ENCODE results near the gene DICER1.
"Not testable (repeated sequence)": the region's sequence is repeated elsewhere in the genome, so short reads cannot be mapped to it uniquely, and the experiment has no call there.

DICER1 gene

DNA sequence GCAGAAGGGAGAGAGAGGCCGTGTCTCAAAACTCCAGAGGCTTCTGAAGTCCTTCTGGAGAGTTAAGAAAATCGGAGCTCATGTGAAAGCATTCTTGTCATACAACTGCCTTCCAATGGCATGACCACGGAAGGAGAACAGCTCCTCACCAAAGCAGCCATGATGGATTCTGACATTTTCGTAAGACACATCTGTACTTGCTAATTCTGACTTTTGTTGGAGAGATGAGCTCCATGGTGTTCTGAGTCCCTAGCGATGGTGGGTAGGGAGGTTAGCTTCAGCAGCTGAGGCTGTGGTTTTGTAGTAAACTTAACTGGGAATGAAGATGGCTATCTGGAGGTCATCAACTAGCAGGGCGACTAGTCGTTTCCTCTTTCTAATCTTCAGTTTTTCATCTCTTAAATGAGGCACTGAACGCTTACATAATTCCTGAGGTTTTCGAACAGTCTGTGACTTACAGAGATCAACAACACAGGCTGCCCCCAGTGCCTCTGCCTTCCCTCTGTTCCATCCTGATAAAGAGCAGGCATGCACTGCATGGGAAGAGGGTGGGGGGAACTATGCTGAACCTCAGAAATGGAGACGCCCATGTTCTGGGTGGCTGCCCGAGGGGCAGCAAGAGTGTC lies 28.6 kb upstream of the DICER1 start:
- DNase-seq (ENCODE audit: low read depth in 1 of 2, low spot score in 1 of 2), result no peak

- DNase-seq (ENCODE audit: low read depth in 1 of 2, low spot score in 1 of 2), result no peak
Measured at GRCh38 chr14:95185033-95185766, 27.9 kb upstream of the DICER1 start.

GRCh38 chr14:95184413-95184790 lies 27.1 kb upstream of the DICER1 start:
- DNase-seq (ENCODE audit: low read depth in 1 of 2, low spot score in 1 of 2), result no peak

DNA sequence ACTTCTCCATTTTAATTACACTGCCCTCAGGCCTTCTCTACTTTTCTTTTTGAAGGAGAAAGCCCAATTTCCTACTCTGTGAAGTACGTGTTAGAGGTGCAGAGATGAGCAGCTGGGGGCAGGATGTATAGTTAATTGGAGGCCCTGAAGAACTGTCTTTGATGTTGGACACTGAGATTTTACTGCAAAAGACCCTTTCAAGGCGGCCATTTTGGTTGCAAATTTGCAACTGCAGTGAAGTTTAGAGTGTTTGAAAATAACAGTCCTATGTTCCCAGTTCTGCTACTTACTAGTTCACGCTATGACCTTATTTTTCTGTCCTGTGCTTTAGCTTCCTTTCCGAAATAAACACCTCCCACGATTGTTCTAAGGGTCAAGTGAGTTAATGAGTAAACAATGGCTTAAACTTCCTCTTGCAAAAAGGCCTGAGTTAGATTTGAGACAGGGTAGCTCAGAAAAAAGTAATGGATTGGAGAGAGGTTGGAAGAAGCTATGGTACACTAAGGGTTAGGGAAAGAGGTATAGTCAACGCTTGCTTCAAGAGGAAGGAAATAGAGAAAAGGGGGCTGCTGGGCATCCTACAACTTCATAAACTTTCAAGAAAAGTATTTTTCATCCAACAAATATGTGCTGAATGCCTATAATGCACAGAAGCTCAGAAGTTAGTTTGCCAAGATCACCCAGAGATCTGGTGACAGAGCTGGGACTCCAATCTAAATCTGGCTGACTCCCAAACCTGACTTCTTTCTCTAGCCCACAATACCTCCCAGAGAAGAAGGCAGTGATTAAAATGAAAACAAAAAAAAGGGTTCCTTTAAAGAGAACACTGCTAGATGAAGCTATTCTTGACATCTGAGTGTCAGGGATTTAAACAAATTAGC lies 26.4 kb upstream of the DICER1 start:
- no peak for DNase-seq (ENCODE audit: low read depth in 1 of 2, low spot score in 1 of 2)

GRCh38 chr14:95183082-95183481 lies 25.8 kb upstream of the DICER1 start:
- DNase-seq (ENCODE audit: low read depth in 1 of 2, low spot score in 1 of 2), result no peak

GRCh38 chr14:95182379-95182778 lies 25.1 kb upstream of the DICER1 start:
- DNase-seq (ENCODE audit: low read depth in 1 of 2, low spot score in 1 of 2), result no peak

DNA sequence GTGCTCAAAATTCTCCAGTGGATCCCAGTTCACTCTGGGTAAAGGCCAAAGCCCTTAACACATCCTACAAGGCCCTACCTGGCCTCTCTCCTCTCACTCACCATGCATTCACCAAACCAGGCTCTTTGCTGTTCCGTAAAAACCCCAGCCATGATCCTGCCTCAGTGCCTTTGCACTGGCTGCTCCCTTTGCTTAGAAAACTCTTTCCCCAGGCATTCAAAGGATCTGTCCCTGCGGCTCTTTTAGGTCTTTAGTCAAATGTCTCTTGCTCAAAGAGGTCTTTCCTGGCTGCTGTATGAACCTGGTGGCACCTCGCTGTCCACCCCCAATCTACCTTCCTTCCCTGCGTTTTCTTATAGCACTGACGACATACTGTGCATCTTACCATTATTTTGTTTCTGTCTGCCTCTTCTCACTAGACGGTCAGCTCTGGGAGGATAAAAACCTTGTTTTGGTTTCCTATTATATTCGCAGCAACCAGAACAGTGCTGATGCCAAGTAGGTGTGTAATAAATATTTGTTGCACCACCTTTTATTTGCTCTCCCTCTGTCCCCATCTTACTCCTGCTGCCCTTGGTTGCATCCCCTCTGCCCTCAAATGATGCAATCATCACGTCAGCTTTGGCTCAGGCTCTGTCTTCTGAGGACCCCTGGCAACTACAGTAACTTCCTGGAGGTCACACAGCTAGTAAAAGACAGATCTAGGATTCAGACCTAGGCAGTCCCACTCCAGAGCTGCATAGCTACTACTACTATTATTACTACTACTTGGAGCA lies 23.8 kb upstream of the DICER1 start:
- DNase-seq (ENCODE audit: low read depth in 1 of 2, low spot score in 1 of 2), result no peak

DNA sequence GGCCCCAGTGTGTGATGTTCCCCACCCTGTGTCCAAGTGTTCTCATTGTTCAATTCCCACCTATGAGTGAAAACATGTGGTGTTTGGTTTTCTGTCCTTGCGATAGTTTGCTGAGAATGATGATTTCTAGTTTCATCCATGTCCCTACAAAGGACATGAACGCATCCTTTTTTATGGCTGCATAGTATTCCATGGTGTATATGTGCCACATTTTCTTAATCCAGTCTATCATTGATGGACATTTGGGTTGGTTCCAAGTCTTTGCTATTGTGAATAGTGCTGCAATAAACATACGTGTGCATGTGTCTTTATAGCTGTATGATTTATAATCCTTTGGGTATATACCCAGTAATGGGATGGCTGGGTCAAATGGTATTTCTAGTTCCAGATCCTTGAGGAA lies 18.3 kb upstream of the DICER1 start:
- DNase-seq (ENCODE audit: low read depth in 1 of 2, low spot score in 1 of 2), result not testable (repeated sequence)

- DNase-seq (ENCODE audit: low read depth in 1 of 2, low spot score in 1 of 2), result no peak
Measured at GRCh38 chr14:95174184-95174792, 17.0 kb upstream of the DICER1 start.

- no peak for DNase-seq (ENCODE audit: low read depth in 1 of 2, low spot score in 1 of 2)
Measured at GRCh38 chr14:95173518-95173917, 16.2 kb upstream of the DICER1 start.

GRCh38 chr14:95167177-95167576 lies 9.8 kb upstream of the DICER1 start:
- DNase-seq (ENCODE audit: low read depth in 1 of 2, low spot score in 1 of 2), result no peak

- DNase-seq (ENCODE audit: low read depth in 1 of 2, low spot score in 1 of 2), result no peak
Measured at GRCh38 chr14:95165517-95165916, 8.2 kb upstream of the DICER1 start.

- DNase-seq (ENCODE audit: low read depth in 1 of 2, low spot score in 1 of 2), result no peak
Measured at GRCh38 chr14:95164506-95164905, 7.2 kb upstream of the DICER1 start.

- no peak for DNase-seq (ENCODE audit: low read depth in 1 of 2, low spot score in 1 of 2)
Measured at GRCh38 chr14:95163666-95164065, 6.3 kb upstream of the DICER1 start.

DNA sequence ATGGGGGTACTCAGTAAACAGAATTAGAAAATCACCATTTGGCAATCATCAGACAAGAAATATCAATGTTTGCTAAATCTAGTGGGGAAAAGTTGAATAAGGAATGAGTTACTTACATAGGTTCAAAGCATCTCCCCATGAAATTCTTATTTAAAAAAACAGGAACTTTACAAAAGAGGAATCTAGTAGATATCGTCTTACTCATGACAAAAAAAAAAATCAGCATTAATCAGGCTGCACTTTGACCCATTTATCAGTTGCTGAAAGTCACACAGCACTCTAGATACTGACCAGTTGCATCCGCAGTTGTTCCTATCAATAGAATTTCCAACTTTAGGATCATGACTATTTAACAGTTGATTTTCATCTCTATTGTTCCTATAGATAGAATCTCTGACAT lies 5.8 kb upstream of the DICER1 start:
- DNase-seq (ENCODE audit: low read depth in 1 of 2, low spot score in 1 of 2), result no peak

- no peak for DNase-seq (ENCODE audit: low read depth in 1 of 2, low spot score in 1 of 2)
Measured at GRCh38 chr14:95162641-95163040, 5.3 kb upstream of the DICER1 start.

DNA sequence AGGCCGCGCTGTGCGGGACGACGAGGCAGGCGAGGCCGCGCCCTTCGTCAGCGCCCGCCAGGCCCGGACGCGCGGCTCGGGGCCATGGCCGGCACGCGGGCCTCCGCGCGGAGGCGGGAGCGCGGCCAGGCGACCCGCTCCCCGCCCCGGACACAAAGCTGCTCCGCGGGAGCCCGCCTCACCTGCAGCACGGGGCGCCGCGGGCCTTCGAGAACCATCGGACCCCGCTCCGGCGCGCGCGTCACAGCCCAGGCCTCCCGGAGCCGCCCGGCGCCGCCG lies 342 bp downstream of the DICER1 start:
- no peak for DNase-seq (ENCODE audit: low read depth in 1 of 2, low spot score in 1 of 2)

GRCh38 chr14:95156161-95157047 lies 925 bp downstream of the DICER1 start:
- peak; percentile 9 to 19 for DNase-seq (ENCODE audit: low read depth in 1 of 2, low spot score in 1 of 2)

DNA sequence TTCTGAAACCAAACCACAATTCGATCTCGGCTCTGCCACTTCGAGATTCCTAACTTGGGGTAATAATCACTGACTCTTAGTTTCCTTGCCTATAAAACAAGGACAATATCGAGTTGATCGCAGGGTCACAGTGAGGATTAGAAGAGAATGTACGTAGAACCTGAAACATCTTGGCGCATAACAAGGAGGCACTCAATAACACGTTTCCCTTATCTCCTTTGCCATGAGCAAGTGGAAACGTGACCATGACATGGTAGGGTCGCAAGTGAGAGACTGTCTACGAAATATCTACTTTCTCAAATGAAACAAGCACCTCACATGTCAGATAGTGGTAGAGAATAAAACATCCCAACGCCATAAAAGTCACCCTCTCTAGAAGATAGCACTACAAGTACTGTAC lies 2.3 kb downstream of the DICER1 start:
- DNase-seq (ENCODE audit: low read depth in 1 of 2, low spot score in 1 of 2), result no peak

GRCh38 chr14:95153866-95154265 lies 3.5 kb downstream of the DICER1 start:
- no peak for DNase-seq (ENCODE audit: low read depth in 1 of 2, low spot score in 1 of 2)

Measured in activated CD4-positive, alpha-beta T cell treated with anti-CD3 and anti-CD28 coated beads, Interleukin-2, amount 50 U/mL, for 24 hours (primary cell).